H9 (cell line): ENCODE results near the gene AGBL4. TPM values are rescaled to one million over a fixed set of nuclear protein-coding genes. Genes with fewer than 3 reads are reported as not detected.

Source experiments
- DNase-seq: peaks from one replicate; pipeline ENCODE4 v3.0.0-alpha.2; 2017
- H2AFZ ChIP-seq: one replicate; pipeline ENCODE4 v1.6.1; 2013; ENCODE audit warnings: mild to moderate bottlenecking, low read length, control low read depth, moderate library complexity
- H2AK5ac ChIP-seq: 2 replicates; pipeline ENCODE4 v1.6.1; 2013; ENCODE audit warnings: low read length, control low read depth, mixed read lengths; ENCODE audit not compliant: insufficient read length
- H2BK120ac ChIP-seq: one replicate; pipeline ENCODE4 v1.6.1; 2013; ENCODE audit warnings: low read depth, mild to moderate bottlenecking, low read length, control low read depth, inconsistent platforms; ENCODE audit not compliant: poor library complexity, severe bottlenecking
- H2BK12ac ChIP-seq: 2 replicates; pipeline ENCODE4 v1.6.1; 2013; ENCODE audit warnings: low read length, control low read depth, mixed read lengths, low read depth; ENCODE audit not compliant: insufficient read length
- H2BK15ac ChIP-seq: 2 replicates; pipeline ENCODE4 v1.6.1; 2013; ENCODE audit warnings: low read depth, low read length, control low read depth
- H2BK20ac ChIP-seq: one replicate; pipeline ENCODE4 v1.6.1; 2013; ENCODE audit warnings: low read depth, mild to moderate bottlenecking, low read length, control low read depth, inconsistent platforms; ENCODE audit not compliant: poor library complexity, severe bottlenecking
- H2BK5ac ChIP-seq: 2 replicates; pipeline ENCODE4 v1.6.1; 2013; ENCODE audit warnings: low read length, control low read depth, mixed read lengths; ENCODE audit not compliant: insufficient read length
- H3K14ac ChIP-seq: 2 replicates; pipeline ENCODE4 v1.6.1; 2013; ENCODE audit warnings: low read length, control low read depth; ENCODE audit not compliant: insufficient read depth
- H3K18ac ChIP-seq: 2 replicates; pipeline ENCODE4 v1.6.1; 2013; ENCODE audit warnings: low read depth, mild to moderate bottlenecking, mixed read lengths, low read length, control low read depth; ENCODE audit not compliant: insufficient read length
- H3K23ac ChIP-seq: 2 replicates; pipeline ENCODE4 v1.6.1; 2013; ENCODE audit warnings: low read length, control low read depth, mixed read lengths, low read depth; ENCODE audit not compliant: insufficient read length
- H3K23me2 ChIP-seq: 2 replicates; pipeline ENCODE4 v1.6.1; 2013; ENCODE audit warnings: low read depth, mild to moderate bottlenecking, mixed read lengths, low read length, control low read depth; ENCODE audit not compliant: insufficient read length, poor library complexity, severe bottlenecking
- H3K27ac ChIP-seq: 2 replicates; pipeline ENCODE4 v1.5.1; 2013; ENCODE audit warnings: low read length, control low read depth, mixed read lengths, low read depth; ENCODE audit not compliant: insufficient read length
- H3K27me3 ChIP-seq: 2 replicates; pipeline ENCODE4 v1.6.1; 2013; ENCODE audit warnings: low read length, control low read depth, inconsistent platforms; ENCODE audit not compliant: insufficient read depth
- H3K4ac ChIP-seq: 2 replicates; pipeline ENCODE4 v1.6.1; 2013; ENCODE audit warnings: low read depth, mild to moderate bottlenecking, control low read depth, inconsistent platforms, low read length, moderate library complexity
- H3K4me1 ChIP-seq: 2 replicates; pipeline ENCODE4 v1.6.1; 2013; ENCODE audit warnings: low read length, control low read depth, inconsistent platforms; ENCODE audit not compliant: insufficient read depth
- H3K4me2 ChIP-seq: 2 replicates; pipeline ENCODE4 v1.6.1; 2013; ENCODE audit warnings: low read length, control low read depth, mixed read lengths; ENCODE audit not compliant: insufficient read length, insufficient read depth
- H3K56ac ChIP-seq: 2 replicates; pipeline ENCODE4 v1.6.1; 2013; ENCODE audit warnings: low read depth, mild to moderate bottlenecking, mixed read lengths, low read length, control low read depth; ENCODE audit not compliant: insufficient read length
- H3K79me1 ChIP-seq: 2 replicates; pipeline ENCODE4 v1.6.1; 2013; ENCODE audit warnings: low read depth, mild to moderate bottlenecking, moderate library complexity, low read length, control low read depth, inconsistent platforms; ENCODE audit not compliant: insufficient read depth, poor library complexity, severe bottlenecking
- H3K79me2 ChIP-seq: 2 replicates; pipeline ENCODE4 v1.6.1; 2013; ENCODE audit warnings: low read length, control low read depth, inconsistent platforms; ENCODE audit not compliant: insufficient read depth
- H3K9ac ChIP-seq: 2 replicates; pipeline ENCODE4 v1.6.1; 2013; ENCODE audit warnings: low read length, control low read depth, mixed read lengths; ENCODE audit not compliant: insufficient read length; ENCODE audit errors: extremely low read depth
- H3K9me3 ChIP-seq: one replicate; pipeline ENCODE4 v1.6.1; 2013; ENCODE audit warnings: low read depth, low read length, inconsistent platforms; ENCODE audit not compliant: control insufficient read depth
- H3T11ph ChIP-seq: one replicate; pipeline ENCODE4 v1.6.1; 2013; ENCODE audit warnings: mild to moderate bottlenecking, low read length, control low read depth, inconsistent platforms
- H4K20me1 ChIP-seq: one replicate; pipeline ENCODE4 v1.6.1; 2013; ENCODE audit not compliant: control insufficient read depth, insufficient read length, insufficient read depth
- H4K5ac ChIP-seq: 2 replicates; pipeline ENCODE4 v1.6.1; 2013; ENCODE audit warnings: low read depth, mild to moderate bottlenecking, mixed read lengths, low read length, control low read depth; ENCODE audit not compliant: insufficient read length
- H4K8ac ChIP-seq: replicated peaks from 2 replicates; pipeline ENCODE4 v1.6.1; 2013; ENCODE audit warnings: low read length, control low read depth, mixed read lengths, low read depth; ENCODE audit not compliant: insufficient read length
- H4K91ac ChIP-seq: 2 replicates; pipeline ENCODE4 v1.6.1; 2013; ENCODE audit warnings: low read depth, mild to moderate bottlenecking, moderate library complexity, mixed read lengths, low read length, control low read depth; ENCODE audit not compliant: insufficient read length
- H3K27ac Mint-ChIP-seq, 3 experiments: 2 replicates in 2 of 3; 3 replicates in 1 of 3; pipeline ENCODE4 v1.8.0; 2020 to 2021; ENCODE audit warnings: mixed read lengths in 3 of 3, mild to moderate bottlenecking in 1 of 3, moderate library complexity in 1 of 3
- H3K27me3 Mint-ChIP-seq: 2 replicates; pipeline ENCODE4 v1.8.0; 2021; ENCODE audit warnings: low read depth, mild to moderate bottlenecking, moderate library complexity, mixed read lengths
- H3K36me3 Mint-ChIP-seq, 3 experiments: 2 replicates in 2 of 3; 3 replicates in 1 of 3; pipeline ENCODE4 v1.8.0; 2020 to 2021; ENCODE audit warnings: low read depth in 3 of 3, mixed read lengths in 3 of 3; ENCODE audit not compliant: insufficient read depth in 1 of 3
- H3K4me1 Mint-ChIP-seq, 2 experiments: 2 replicates each; pipeline ENCODE4 v1.8.0; 2020; ENCODE audit warnings: mixed read lengths in 2 of 2
- H3K4me3 Mint-ChIP-seq, 2 experiments: 2 replicates in 1 of 2; 3 replicates in 1 of 2; pipeline ENCODE4 v1.8.0; 2020 to 2021; ENCODE audit warnings: mild to moderate bottlenecking in 2 of 2, mixed read lengths in 2 of 2, moderate library complexity in 1 of 2
- H3K9me3 Mint-ChIP-seq, 2 experiments: 2 replicates in 1 of 2; 3 replicates in 1 of 2; pipeline ENCODE4 v1.8.0; 2020; ENCODE audit warnings: mild to moderate bottlenecking in 2 of 2, mixed read lengths in 2 of 2, moderate library complexity in 1 of 2
- WGBS: extraction: QIAGEN DNeasy Blood & Tissue Kit; methylation state at CpG from one replicate; pipeline ENCODE4 v1.1.7; 2013; ENCODE audit warnings: missing lambda C conversion rate, low lambda C conversion rate, mixed read lengths; ENCODE audit not compliant: insufficient read length; ENCODE audit errors: extremely low coverage; 5-methylcytosine and 5-hydroxymethylcytosine counted together
- total RNA-seq: library from RNA; stranded (reverse); gene quantifications from 2 replicates; pipeline ENCODE4 v1.2.1, GENCODE V29; 2021
- TF ChIP-seq, protein P1 (sequence below): fragments of 200-600 bp; sonication (generic); conservative IDR thresholded peaks from 3 replicates; pipeline ENCODE4 v1.8.0; 2021; ENCODE audit warnings: antibody characterized with exemption, mild to moderate bottlenecking

The AGBL4 gene
- total RNA-seq, 1 experiment from 2014 or later = not detected

DNA sequence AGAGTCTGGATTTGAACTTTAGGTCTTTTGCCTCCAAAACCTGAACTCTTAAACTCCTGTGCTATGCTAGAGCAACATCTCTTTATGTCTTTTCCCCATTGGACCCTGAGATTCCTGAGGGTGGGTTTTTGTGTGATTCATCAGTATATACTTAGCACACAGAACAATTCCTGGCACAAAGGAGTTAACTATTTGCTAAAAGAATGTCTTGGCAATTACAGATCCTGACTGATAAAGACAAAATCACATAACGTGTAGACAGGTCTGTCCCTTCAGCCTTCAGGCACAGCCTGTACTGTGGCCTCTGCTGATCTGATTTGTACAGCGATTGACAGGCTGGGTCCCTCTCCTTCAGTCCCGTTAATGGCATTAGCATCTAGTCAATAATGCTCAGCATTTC lies 1084.7 kb downstream of the AGBL4 start:
- Histone ChIP-seq H4K8ac (no peak overlapping the region), H3K27me3 (no peaks in the 10 kb centered on the region), H3T11ph (no peak overlapping the region), H3K14ac (no peak overlapping the region), H2AFZ (no peak overlapping the region), H3K9me3 (peaks cover 8% of the 10 kb centered on the region), H2BK20ac (no peak overlapping the region), H3K79me1 (no peaks in the 10 kb centered on the region), H3K4ac (no peak overlapping the region), H3K23me2 (no peaks in the 10 kb centered on the region), H2AK5ac (no peak overlapping the region), H3K79me2 (no peaks in the 10 kb centered on the region), H3K4me2 (no peak overlapping the region), H4K5ac (no peak overlapping the region), H2BK5ac (no peak overlapping the region), H4K20me1 (no peaks in the 10 kb centered on the region), H2BK12ac (no peak overlapping the region), H3K27ac (no peak overlapping the region), H2BK15ac (no peak overlapping the region), H2BK120ac (no peak overlapping the region), H3K18ac (no peak overlapping the region), H3K9ac (no peak overlapping the region), H3K56ac (no peak overlapping the region), H4K91ac (no peak overlapping the region), H3K4me1 (no peaks in the 10 kb centered on the region), H3K23ac (no peak overlapping the region)
- Mint-ChIP-seq H3K36me3 (peaks cover 0 to 26% (median 0%) of the 10 kb centered on the region in 3 experiments; a peak in 5 of 7 replicates), H3K4me3 (no peak overlapping the region), H3K4me1 (no peaks in the 10 kb centered on the region), H3K27me3 (peaks cover 6% of the 10 kb centered on the region; the same call in 1 of the 2 replicates), H3K9me3 (peaks cover 40 to 85% of the 10 kb centered on the region in 2 experiments), H3K27ac (no peak overlapping the region)
- no CpG with 5 or more reads among the region's 3 CpGs for WGBS
- TF ChIP-seq, protein P1, sequence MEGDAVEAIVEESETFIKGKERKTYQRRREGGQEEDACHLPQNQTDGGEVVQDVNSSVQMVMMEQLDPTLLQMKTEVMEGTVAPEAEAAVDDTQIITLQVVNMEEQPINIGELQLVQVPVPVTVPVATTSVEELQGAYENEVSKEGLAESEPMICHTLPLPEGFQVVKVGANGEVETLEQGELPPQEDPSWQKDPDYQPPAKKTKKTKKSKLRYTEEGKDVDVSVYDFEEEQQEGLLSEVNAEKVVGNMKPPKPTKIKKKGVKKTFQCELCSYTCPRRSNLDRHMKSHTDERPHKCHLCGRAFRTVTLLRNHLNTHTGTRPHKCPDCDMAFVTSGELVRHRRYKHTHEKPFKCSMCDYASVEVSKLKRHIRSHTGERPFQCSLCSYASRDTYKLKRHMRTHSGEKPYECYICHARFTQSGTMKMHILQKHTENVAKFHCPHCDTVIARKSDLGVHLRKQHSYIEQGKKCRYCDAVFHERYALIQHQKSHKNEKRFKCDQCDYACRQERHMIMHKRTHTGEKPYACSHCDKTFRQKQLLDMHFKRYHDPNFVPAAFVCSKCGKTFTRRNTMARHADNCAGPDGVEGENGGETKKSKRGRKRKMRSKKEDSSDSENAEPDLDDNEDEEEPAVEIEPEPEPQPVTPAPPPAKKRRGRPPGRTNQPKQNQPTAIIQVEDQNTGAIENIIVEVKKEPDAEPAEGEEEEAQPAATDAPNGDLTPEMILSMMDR = no peak
- no peak for DNase-seq
